ENCODE results near the gene ELP4. TPM values are rescaled to one million over a fixed set of nuclear protein-coding genes. Genes with fewer than 3 reads are reported as not detected.
"Not testable (repeated sequence)": the region's sequence is repeated elsewhere in the genome, so short reads cannot be mapped to it uniquely, and the experiment has no call there.

The ELP4 gene
- polyA plus RNA-seq, 2 donors, result 8.8 to 15.5 TPM

DNA sequence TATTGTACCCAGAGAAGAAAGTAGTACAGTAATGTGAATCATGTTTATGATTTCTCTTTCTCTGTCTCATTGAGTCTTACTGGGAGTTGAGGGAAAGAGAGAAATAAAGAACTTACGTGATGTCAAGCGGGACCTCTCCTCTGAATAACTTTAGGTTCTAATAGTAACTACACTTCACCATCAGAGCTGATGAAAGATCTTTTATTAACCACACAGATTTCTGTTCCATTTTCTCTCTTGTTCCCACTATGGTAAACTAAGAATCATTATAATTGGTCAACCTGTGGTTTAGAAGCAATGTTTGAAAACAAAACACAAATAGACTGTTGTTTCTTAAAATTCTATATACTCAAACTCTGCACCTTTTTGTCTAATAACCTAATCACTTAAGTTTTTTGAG lies 142.3 kb downstream of the ELP4 start:
- H3K27me3 ChIP-seq (ENCODE audit: control insufficient read depth in 1 of 2, insufficient read depth in 2 of 2, low read length in 2 of 2), result no peaks in the 10 kb centered on the region
- H3K4me3 ChIP-seq (ENCODE audit: low read depth in 1 of 2, low read length in 2 of 2), result no peak overlapping the region
- 98 to 100% methylated on average over 2 of the region's 2 CpGs for WGBS, 2 donors
- H3K36me3 ChIP-seq (ENCODE audit: control insufficient read depth in 2 of 2, insufficient read depth in 2 of 2, low read length in 1 of 2), result no peaks in the 10 kb centered on the region
- H3K4me1 ChIP-seq (ENCODE audit: control insufficient read depth in 2 of 2, insufficient read depth in 2 of 2, low read length in 1 of 2), result no peaks in the 10 kb centered on the region
- no peak overlapping the region for H3K27ac ChIP-seq (ENCODE audit: low read depth in 2 of 2, low read length in 1 of 2)
- no peaks in the 10 kb centered on the region for H3K9me3 ChIP-seq (ENCODE audit: control insufficient read depth in 2 of 2, insufficient read depth in 1 of 2, low read depth in 1 of 2, low read length in 1 of 2)

- WGBS, 2 donors, result 88 to 95% methylated on average over 1 of the region's 1 CpG
- H3K4me1 ChIP-seq (ENCODE audit: control insufficient read depth in 2 of 2, insufficient read depth in 2 of 2, low read length in 1 of 2), result no peaks in the 10 kb centered on the region
- no peaks in the 10 kb centered on the region for H3K9me3 ChIP-seq (ENCODE audit: control insufficient read depth in 2 of 2, insufficient read depth in 1 of 2, low read depth in 1 of 2, low read length in 1 of 2)
- no peaks in the 10 kb centered on the region for H3K27me3 ChIP-seq (ENCODE audit: control insufficient read depth in 1 of 2, insufficient read depth in 2 of 2, low read length in 2 of 2)
- no peak overlapping the region for H3K27ac ChIP-seq (ENCODE audit: low read depth in 2 of 2, low read length in 1 of 2)
- no peaks in the 10 kb centered on the region for H3K36me3 ChIP-seq (ENCODE audit: control insufficient read depth in 2 of 2, insufficient read depth in 2 of 2, low read length in 1 of 2)
- no peak overlapping the region for H3K4me3 ChIP-seq (ENCODE audit: low read depth in 1 of 2, low read length in 2 of 2)
Observed at GRCh38 chr11:31652528-31652927, 143.0 kb downstream of the ELP4 start.

DNA sequence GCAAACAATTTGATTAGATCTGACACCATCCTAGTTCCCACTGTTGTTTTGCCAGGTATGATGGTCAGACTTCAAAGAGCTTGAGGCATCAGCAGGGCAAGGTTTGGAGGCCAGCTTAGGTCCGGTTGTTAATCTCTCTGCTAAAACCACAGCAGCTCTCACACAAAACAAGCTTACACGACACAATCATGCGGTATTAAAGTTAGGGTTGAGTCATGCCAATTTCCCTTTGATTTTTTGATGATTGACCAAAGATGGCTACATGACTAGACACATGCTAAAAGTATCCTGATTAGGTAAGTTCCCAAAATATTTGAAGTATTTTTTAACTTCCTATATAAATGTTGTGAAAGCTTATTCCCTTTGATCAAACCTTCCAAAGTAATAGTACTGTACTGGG lies 145.9 kb downstream of the ELP4 start:
- H3K36me3 ChIP-seq (ENCODE audit: control insufficient read depth in 2 of 2, insufficient read depth in 2 of 2, low read length in 1 of 2), result no peaks in the 10 kb centered on the region
- no peak overlapping the region for H3K27ac ChIP-seq (ENCODE audit: low read depth in 2 of 2, low read length in 1 of 2)
- no peaks in the 10 kb centered on the region for H3K9me3 ChIP-seq (ENCODE audit: control insufficient read depth in 2 of 2, insufficient read depth in 1 of 2, low read depth in 1 of 2, low read length in 1 of 2)
- no peaks in the 10 kb centered on the region for H3K4me1 ChIP-seq (ENCODE audit: control insufficient read depth in 2 of 2, insufficient read depth in 2 of 2, low read length in 1 of 2)
- 69 to 76% methylated on average over 3 of the region's 3 CpGs for WGBS, 2 donors
- no peaks in the 10 kb centered on the region for H3K27me3 ChIP-seq (ENCODE audit: control insufficient read depth in 1 of 2, insufficient read depth in 2 of 2, low read length in 2 of 2)
- H3K4me3 ChIP-seq (ENCODE audit: low read depth in 1 of 2, low read length in 2 of 2), result no peak overlapping the region

- no peaks in the 10 kb centered on the region for H3K27me3 ChIP-seq (ENCODE audit: control insufficient read depth in 1 of 2, insufficient read depth in 2 of 2, low read length in 2 of 2)
- no peak overlapping the region for H3K27ac ChIP-seq (ENCODE audit: low read depth in 2 of 2, low read length in 1 of 2)
- no peaks in the 10 kb centered on the region for H3K9me3 ChIP-seq (ENCODE audit: control insufficient read depth in 2 of 2, insufficient read depth in 1 of 2, low read depth in 1 of 2, low read length in 1 of 2)
- no peaks in the 10 kb centered on the region for H3K36me3 ChIP-seq (ENCODE audit: control insufficient read depth in 2 of 2, insufficient read depth in 2 of 2, low read length in 1 of 2)
- no peaks in the 10 kb centered on the region for H3K4me1 ChIP-seq (ENCODE audit: control insufficient read depth in 2 of 2, insufficient read depth in 2 of 2, low read length in 1 of 2)
- no peak overlapping the region for H3K4me3 ChIP-seq (ENCODE audit: low read depth in 1 of 2, low read length in 2 of 2)
- 51 to 79% methylated on average over 1 of the region's 1 CpG for whole genome bisulfite sequencing, 2 donors
Observed at GRCh38 chr11:31656051-31656450, 146.5 kb downstream of the ELP4 start.

DNA sequence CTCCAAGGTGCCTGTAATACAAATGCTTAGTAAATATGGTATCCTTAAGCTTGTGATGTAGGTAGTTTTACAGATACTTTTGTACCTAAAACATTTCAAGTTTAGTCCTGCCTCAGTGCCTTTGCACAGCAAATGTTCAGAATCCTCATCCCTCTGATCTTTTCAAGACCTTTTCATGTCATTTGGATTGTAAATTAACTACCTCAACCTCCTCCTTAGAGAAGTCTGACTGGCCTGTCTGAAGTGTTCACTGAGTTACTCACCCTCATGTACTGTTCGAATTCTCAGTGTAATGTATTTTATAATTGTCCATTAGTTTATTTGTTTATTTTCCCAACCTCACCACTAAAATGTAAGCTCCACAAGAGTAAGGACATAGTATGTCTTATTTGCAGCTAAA lies 147.5 kb downstream of the ELP4 start:
- Histone ChIP-seq H3K36me3 (ENCODE audit: control insufficient read depth in 2 of 2, insufficient read depth in 2 of 2, low read length in 1 of 2) (no peaks in the 10 kb centered on the region), H3K27ac (ENCODE audit: low read depth in 2 of 2, low read length in 1 of 2) (no peak overlapping the region), H3K4me3 (ENCODE audit: low read depth in 1 of 2, low read length in 2 of 2) (no peak overlapping the region), H3K4me1 (ENCODE audit: control insufficient read depth in 2 of 2, insufficient read depth in 2 of 2, low read length in 1 of 2) (no peaks in the 10 kb centered on the region), H3K9me3 (ENCODE audit: control insufficient read depth in 2 of 2, insufficient read depth in 1 of 2, low read depth in 1 of 2, low read length in 1 of 2) (no peaks in the 10 kb centered on the region), H3K27me3 (ENCODE audit: control insufficient read depth in 1 of 2, insufficient read depth in 2 of 2, low read length in 2 of 2) (no peaks in the 10 kb centered on the region)
- 93% methylated on average over 1 of the region's 1 CpG for WGBS, 2 donors

GRCh38 chr11:31664129-31664528 lies 154.6 kb downstream of the ELP4 start:
- no peaks in the 10 kb centered on the region for H3K27me3 ChIP-seq (ENCODE audit: control insufficient read depth in 1 of 2, insufficient read depth in 2 of 2, low read length in 2 of 2)
- H3K27ac ChIP-seq (ENCODE audit: low read depth in 2 of 2, low read length in 1 of 2), result no peak overlapping the region
- no peak overlapping the region for H3K4me3 ChIP-seq (ENCODE audit: low read depth in 1 of 2, low read length in 2 of 2)
- no peaks in the 10 kb centered on the region for H3K9me3 ChIP-seq (ENCODE audit: control insufficient read depth in 2 of 2, insufficient read depth in 1 of 2, low read depth in 1 of 2, low read length in 1 of 2)
- no peaks in the 10 kb centered on the region for H3K4me1 ChIP-seq (ENCODE audit: control insufficient read depth in 2 of 2, insufficient read depth in 2 of 2, low read length in 1 of 2)
- 71 to 75% methylated on average over 3 of the region's 3 CpGs for WGBS, 2 donors
- H3K36me3 ChIP-seq (ENCODE audit: control insufficient read depth in 2 of 2, insufficient read depth in 2 of 2, low read length in 1 of 2), result no peaks in the 10 kb centered on the region

GRCh38 chr11:31664954-31665353 lies 155.4 kb downstream of the ELP4 start:
- WGBS, 2 donors, result 93% methylated on average over 3 of the region's 3 CpGs
- no peaks in the 10 kb centered on the region for H3K27me3 ChIP-seq (ENCODE audit: control insufficient read depth in 1 of 2, insufficient read depth in 2 of 2, low read length in 2 of 2)
- H3K27ac ChIP-seq (ENCODE audit: low read depth in 2 of 2, low read length in 1 of 2), result no peak overlapping the region
- no peaks in the 10 kb centered on the region for H3K4me1 ChIP-seq (ENCODE audit: control insufficient read depth in 2 of 2, insufficient read depth in 2 of 2, low read length in 1 of 2)
- no peak overlapping the region for H3K4me3 ChIP-seq (ENCODE audit: low read depth in 1 of 2, low read length in 2 of 2)
- H3K36me3 ChIP-seq (ENCODE audit: control insufficient read depth in 2 of 2, insufficient read depth in 2 of 2, low read length in 1 of 2), result no peaks in the 10 kb centered on the region
- H3K9me3 ChIP-seq (ENCODE audit: control insufficient read depth in 2 of 2, insufficient read depth in 1 of 2, low read depth in 1 of 2, low read length in 1 of 2), result no peaks in the 10 kb centered on the region

DNA sequence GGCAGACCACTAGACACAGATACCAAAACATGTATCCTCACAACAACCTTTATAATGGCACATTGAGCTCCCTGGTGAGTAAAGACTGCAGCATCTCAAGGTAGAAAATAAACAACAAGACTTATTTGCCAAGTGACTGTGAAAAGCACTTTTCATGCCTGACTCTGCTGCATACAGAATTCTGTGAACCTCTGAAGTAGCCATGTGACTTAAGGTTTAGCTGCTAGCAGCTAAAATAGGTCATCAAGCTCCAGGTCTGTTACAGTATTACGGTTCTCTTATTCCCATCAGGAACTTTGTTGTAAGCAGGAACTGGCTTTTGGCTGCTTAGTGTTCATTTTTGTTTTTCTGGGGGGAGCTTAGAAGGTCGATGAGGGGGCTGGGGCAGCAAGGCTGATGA lies 162.1 kb downstream of the ELP4 start:
- H3K9me3 ChIP-seq (ENCODE audit: control insufficient read depth in 2 of 2, insufficient read depth in 1 of 2, low read depth in 1 of 2, low read length in 1 of 2), result no peaks in the 10 kb centered on the region
- no peaks in the 10 kb centered on the region for H3K4me1 ChIP-seq (ENCODE audit: control insufficient read depth in 2 of 2, insufficient read depth in 2 of 2, low read length in 1 of 2)
- H3K36me3 ChIP-seq (ENCODE audit: control insufficient read depth in 2 of 2, insufficient read depth in 2 of 2, low read length in 1 of 2), result no peaks in the 10 kb centered on the region
- no peak overlapping the region for H3K4me3 ChIP-seq (ENCODE audit: low read depth in 1 of 2, low read length in 2 of 2)
- WGBS, 2 donors, result 86 to 87% methylated on average over 2 of the region's 2 CpGs
- no peak overlapping the region for H3K27ac ChIP-seq (ENCODE audit: low read depth in 2 of 2, low read length in 1 of 2)
- no peaks in the 10 kb centered on the region for H3K27me3 ChIP-seq (ENCODE audit: control insufficient read depth in 1 of 2, insufficient read depth in 2 of 2, low read length in 2 of 2)

DNA sequence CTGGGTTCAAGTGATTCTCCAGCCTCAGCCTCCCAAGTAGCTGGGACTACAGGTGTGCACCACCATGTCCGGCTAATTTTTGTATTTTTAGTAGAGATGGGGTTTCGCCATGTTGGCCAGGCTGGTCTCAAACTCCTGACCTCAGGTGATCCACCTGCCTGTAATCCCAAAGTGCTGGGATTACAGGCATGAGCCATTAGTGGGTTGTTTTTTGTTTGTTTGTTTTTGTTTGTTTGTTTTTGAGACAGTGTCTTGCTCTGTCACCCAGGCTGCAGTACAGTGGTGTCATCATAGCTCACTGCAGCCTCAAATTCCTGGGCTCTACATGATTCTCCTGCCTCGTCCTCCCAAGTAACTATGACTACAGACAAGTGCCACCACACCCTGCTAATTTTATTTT lies 163.5 kb downstream of the ELP4 start:
- H3K4me1 ChIP-seq (ENCODE audit: control insufficient read depth in 2 of 2, insufficient read depth in 2 of 2, low read length in 1 of 2); H3K9me3 ChIP-seq (ENCODE audit: control insufficient read depth in 2 of 2, insufficient read depth in 1 of 2, low read depth in 1 of 2, low read length in 1 of 2); H3K36me3 ChIP-seq (ENCODE audit: control insufficient read depth in 2 of 2, insufficient read depth in 2 of 2, low read length in 1 of 2); H3K27me3 ChIP-seq (ENCODE audit: control insufficient read depth in 1 of 2, insufficient read depth in 2 of 2, low read length in 2 of 2); H3K4me3 ChIP-seq (ENCODE audit: low read depth in 1 of 2, low read length in 2 of 2); H3K27ac ChIP-seq (ENCODE audit: low read depth in 2 of 2, low read length in 1 of 2): not testable (repeated sequence)
- WGBS, 2 donors, result 99 to 100% methylated on average over 3 of the region's 3 CpGs

DNA sequence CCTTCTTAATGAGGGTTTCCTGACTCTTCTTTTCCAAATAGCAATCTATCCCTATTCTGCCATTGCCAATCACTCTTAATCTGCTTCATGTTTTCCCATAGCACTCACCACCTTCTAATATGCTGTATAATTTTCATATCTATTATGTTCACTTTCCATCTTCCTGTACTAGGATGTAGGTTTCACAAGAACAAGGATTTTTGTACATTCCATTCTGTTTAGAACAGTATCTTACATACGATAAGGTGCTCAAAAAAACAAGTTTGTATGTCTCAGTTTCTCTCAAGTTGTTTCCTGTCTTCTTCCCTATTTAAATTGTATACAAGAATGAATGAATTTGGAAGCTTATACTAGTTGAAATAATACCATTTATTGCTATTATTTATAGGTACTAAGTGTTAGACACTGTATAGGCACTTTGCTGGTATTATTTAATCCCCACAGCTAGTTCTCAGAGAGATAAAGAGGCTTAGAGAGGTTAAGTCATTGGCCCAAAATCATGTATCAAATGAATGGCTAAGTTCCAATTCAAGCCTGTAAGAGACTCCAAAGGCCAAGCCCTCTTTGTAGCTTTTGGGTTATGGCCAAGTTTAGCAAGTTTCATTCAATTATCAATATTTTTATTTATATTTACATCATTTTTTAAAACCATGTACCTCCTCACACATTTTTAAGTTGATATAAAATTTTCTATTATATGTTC lies 166.9 kb downstream of the ELP4 start:
- Histone ChIP-seq H3K27ac (ENCODE audit: low read depth in 2 of 2, low read length in 1 of 2) (no peak overlapping the region), H3K36me3 (ENCODE audit: control insufficient read depth in 2 of 2, insufficient read depth in 2 of 2, low read length in 1 of 2) (no peaks in the 10 kb centered on the region), H3K4me3 (ENCODE audit: low read depth in 1 of 2, low read length in 2 of 2) (no peak overlapping the region), H3K9me3 (ENCODE audit: control insufficient read depth in 2 of 2, insufficient read depth in 1 of 2, low read depth in 1 of 2, low read length in 1 of 2) (no peaks in the 10 kb centered on the region), H3K27me3 (ENCODE audit: control insufficient read depth in 1 of 2, insufficient read depth in 2 of 2, low read length in 2 of 2) (no peaks in the 10 kb centered on the region), H3K4me1 (ENCODE audit: control insufficient read depth in 2 of 2, insufficient read depth in 2 of 2, low read length in 1 of 2) (no peaks in the 10 kb centered on the region)
- 94 to 98% methylated on average over 1 of the region's 1 CpG for WGBS, 2 donors

Measured in esophagus (tissue), 2 donors.